ENCODE measurements around the gene NHEJ1. TPM values are rescaled to one million over a fixed set of nuclear protein-coding genes. Genes with fewer than 3 reads are reported as not detected.

The NHEJ1 gene
- total and polyA plus RNA-seq, 4 donors = 6.1 to 13.5 (median 9.9) TPM

GRCh38 chr2:219123356-219124135, 37.1 kb downstream of the NHEJ1 start:
- H3K27me3 ChIP-seq (ENCODE audit: control insufficient read depth in 4 of 4, insufficient read depth in 4 of 4, low read length in 3 of 4) = no peaks in the 10 kb centered on the region
- WGBS = 80% methylated on average over 8 of the region's 8 CpGs
- no peak overlapping the region for H3K4me3 ChIP-seq (ENCODE audit: low read depth in 1 of 3, low read length in 3 of 3)
- no peak for DNase-seq (ENCODE audit: low spot score)
- H3K9ac ChIP-seq (ENCODE audit: low read depth in 1 of 2, low read length in 2 of 2) = peak overlapping the region in 1 of 2 donors; percentile 33
- no peaks in the 10 kb centered on the region for H3K36me3 ChIP-seq (ENCODE audit: control insufficient read depth in 4 of 4, insufficient read depth in 3 of 4, low read depth in 1 of 4, low read length in 3 of 4)
- H3K9me3 ChIP-seq (ENCODE audit: control insufficient read depth in 4 of 4, low read length in 3 of 4) = no peaks in the 10 kb centered on the region
- no peak overlapping the region for H3K27ac ChIP-seq (ENCODE audit: low read depth in 1 of 2, low read length in 2 of 2)
- TF ChIP-seq CTCF (IDR thresholded peaks at IDR 0.05; ENCODE audit: low read depth, low read length, missing input control) (no peak), RAD21 (IDR thresholded peaks at IDR 0.05) (no peak), RXRA (IDR thresholded peaks at IDR 0.05) (no peak), HNF4A (conservative IDR thresholded peaks at IDR 0.05) (peak; percentile 44 to 57)
- H3K4me1 ChIP-seq (ENCODE audit: control insufficient read depth in 4 of 4, insufficient read depth in 4 of 4, low read length in 3 of 4) = peaks cover 19 to 53% (median 47%) of the 10 kb centered on the region in 4 donors

GRCh38 chr2:219122202-219122980, 38.2 kb downstream of the NHEJ1 start:
- H3K4me1 ChIP-seq (ENCODE audit: control insufficient read depth in 4 of 4, insufficient read depth in 4 of 4, low read length in 3 of 4) = peaks cover 15 to 61% (median 51%) of the 10 kb centered on the region in 4 donors
- H3K4me3 ChIP-seq (ENCODE audit: low read depth in 1 of 3, low read length in 3 of 3) = no peak overlapping the region
- WGBS = 74% methylated on average over 5 of the region's 5 CpGs

More at GRCh38 chr2:219122202-219122980, 38.2 kb downstream of the NHEJ1 start:
- no peak overlapping the region for H3K27ac ChIP-seq (ENCODE audit: low read depth in 1 of 2, low read length in 2 of 2)
- H3K9me3 ChIP-seq (ENCODE audit: control insufficient read depth in 4 of 4, low read length in 3 of 4) = no peaks in the 10 kb centered on the region
- no peak overlapping the region for H3K9ac ChIP-seq (ENCODE audit: low read depth in 1 of 2, low read length in 2 of 2)
- H3K27me3 ChIP-seq (ENCODE audit: control insufficient read depth in 4 of 4, insufficient read depth in 4 of 4, low read length in 3 of 4) = no peaks in the 10 kb centered on the region
- TF ChIP-seq YY1 (IDR thresholded peaks at IDR 0.05) (no peak), JUND (IDR thresholded peaks at IDR 0.05) (no peak), SP1 (IDR thresholded peaks at IDR 0.05) (no peak), REST (IDR thresholded peaks at IDR 0.05) (no peak), ATF3 (IDR thresholded peaks at IDR 0.05) (no peak), TAF1 (conservative IDR thresholded peaks at IDR 0.05) (no peak), RXRA (IDR thresholded peaks at IDR 0.05) (no peak), HNF4G (IDR thresholded peaks at IDR 0.05) (no peak)
- H3K36me3 ChIP-seq (ENCODE audit: control insufficient read depth in 4 of 4, insufficient read depth in 3 of 4, low read depth in 1 of 4, low read length in 3 of 4) = no peaks in the 10 kb centered on the region
- no peak for DNase-seq (ENCODE audit: low spot score)
